Epithelial cell of prostate (primary cell): Measurements from ENCODE around the gene CNTN5.

Experiments used
- DNase-seq: peaks from one replicate; pipeline ENCODE4 v3.0.0-alpha.2; 2011; ENCODE audit warnings: low read depth, low spot score
- H3K27ac ChIP-seq: fragments of 450-650 bp; 2 replicates; pipeline ENCODE4 v1.5.1; 2017; ENCODE audit warnings: mild to moderate bottlenecking

Gene CNTN5

DNA sequence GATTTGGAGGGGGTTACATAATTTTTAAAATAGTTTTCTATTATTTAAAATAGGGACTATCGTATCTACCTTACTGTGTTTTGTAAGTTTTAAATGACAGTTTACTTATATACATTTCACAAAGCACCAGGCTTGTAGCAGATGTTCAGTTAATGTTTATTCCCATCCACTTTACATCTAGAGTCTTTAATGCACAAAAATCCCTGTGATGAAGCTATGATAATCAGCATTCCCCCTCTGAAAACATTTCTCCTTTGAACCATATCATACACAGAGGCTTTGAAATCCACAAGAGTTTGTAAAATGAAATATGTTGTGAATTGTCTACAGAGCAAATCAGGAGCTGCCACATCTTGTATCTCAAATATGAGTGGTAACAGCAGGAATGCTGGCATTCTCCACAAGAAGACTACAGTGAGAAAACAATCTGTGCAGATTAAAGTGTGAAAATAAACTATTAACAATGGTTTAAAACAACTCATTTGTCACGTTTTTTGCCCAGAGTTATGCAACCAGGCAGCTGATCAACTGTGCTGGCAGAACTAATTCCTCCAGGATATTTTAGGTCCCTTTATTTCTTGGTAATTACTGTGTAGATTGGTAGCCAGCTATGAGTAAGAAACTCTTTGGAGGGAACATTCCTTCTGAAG, 967.2 kb downstream of the CNTN5 start:
- no peak overlapping the region for H3K27ac ChIP-seq

DNA sequence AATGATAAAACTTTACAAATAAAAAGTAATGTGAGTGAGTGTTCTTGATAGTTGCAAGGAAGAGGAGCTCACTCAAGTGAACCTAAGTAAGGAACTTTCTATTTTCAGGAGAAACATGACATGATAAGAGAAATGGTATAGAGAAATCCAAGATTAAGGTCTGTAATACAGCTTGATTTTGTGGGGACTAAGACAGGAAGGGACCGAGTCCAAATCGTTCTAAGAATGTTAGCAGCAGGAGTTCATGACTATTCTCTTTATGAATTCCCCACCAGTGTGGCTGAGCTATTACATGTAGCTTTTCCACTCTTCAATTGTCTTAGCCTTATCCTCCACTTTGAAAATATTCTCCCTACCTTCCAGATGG, 967.7 kb downstream of the CNTN5 start:
- H3K27ac ChIP-seq, result no peak overlapping the region
- DNase-seq, result no peak

More for the DNA sequence above, 967.2 kb downstream of the CNTN5 start:
- no peak for DNase-seq

GRCh38 chr11:100003985-100004384, 983.2 kb downstream of the CNTN5 start:
- H3K27ac ChIP-seq, result no peak overlapping the region
- no peak for DNase-seq

DNA sequence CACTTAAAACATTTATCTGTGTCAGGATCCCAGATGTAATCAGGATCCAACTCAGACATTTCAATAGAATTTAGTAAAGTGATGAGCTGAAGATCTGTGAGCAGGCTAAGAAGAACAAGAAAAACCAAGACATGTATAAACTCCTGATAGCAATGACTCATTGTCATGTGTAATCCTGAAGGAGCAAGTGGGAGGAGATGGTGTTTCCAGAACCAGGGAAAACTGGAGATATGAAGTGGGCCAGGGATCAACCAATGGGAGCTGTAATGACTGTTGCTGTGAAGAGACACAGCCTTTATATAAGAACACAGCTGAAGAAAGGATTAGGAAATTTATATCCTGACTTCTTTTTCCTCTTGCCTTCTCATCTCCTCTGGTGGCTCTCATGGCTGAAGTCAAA, 983.8 kb downstream of the CNTN5 start:
- H3K27ac ChIP-seq, result no peak overlapping the region
- DNase-seq, result no peak

- DNase-seq, result no peak
- H3K27ac ChIP-seq, result no peak overlapping the region
These were observed 987.7 kb downstream of the CNTN5 start for GRCh38 chr11:100008417-100008816.

DNA sequence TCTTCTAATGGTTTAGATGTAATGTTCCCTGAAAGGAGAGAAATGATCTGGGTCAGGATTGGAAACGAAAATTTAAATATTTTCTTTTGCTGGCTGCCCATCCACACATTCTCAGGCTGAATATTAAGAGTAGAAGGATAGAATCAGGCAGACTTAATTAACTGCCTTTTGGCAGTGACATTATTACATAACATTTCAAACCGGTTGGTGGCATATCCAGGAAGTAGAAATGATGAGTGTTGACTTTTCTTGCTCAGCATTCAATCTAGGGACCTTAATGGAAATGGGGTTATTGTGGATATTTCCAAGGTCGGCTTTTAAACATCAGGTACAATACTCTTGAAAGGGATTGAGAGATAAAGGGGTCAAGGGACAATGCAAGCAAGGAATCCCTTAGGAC, 989.0 kb downstream of the CNTN5 start:
- no peak for DNase-seq
- no peak overlapping the region for H3K27ac ChIP-seq

GRCh38 chr11:100010393-100010792, 989.6 kb downstream of the CNTN5 start:
- no peak overlapping the region for H3K27ac ChIP-seq
- no peak for DNase-seq

DNA sequence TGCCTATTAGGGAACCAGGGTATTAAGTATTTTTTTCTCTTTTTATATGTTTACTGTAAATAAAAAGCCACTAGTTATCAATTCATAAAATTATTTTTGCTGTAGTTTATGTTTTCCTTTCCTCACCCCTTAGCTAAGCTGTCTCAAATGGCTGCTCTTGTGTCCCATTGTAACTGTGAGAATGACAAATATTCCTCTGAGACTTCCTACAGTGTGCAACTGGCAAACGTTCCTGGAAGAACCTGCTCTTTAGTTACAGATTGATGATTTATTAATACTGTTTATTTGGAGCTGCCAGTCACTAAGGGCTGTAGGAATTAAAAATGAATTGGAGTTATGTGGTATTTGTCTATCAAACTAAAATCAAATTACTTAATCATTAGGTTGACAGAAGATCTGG, 990.9 kb downstream of the CNTN5 start:
- no peak overlapping the region for H3K27ac ChIP-seq
- no peak for DNase-seq

DNA sequence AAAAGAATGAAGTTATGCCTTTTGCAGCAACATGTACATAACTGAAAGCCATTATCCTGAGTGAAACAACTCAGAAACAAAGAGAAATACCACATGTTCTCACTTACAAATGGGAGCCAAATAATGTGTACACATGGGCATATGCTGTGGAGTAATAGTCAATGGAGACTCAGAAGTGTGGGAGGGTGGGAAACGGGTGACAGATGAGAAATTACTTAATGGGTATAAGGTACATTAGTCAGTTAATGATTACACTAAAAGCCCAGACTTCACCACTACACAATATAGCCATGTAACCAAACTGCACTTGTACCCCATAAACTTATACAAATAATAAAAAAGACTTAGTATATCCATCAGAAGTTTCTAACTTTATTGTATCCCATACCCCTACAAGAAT, 992.3 kb downstream of the CNTN5 start:
- no peak overlapping the region for H3K27ac ChIP-seq
- no peak for DNase-seq

DNA sequence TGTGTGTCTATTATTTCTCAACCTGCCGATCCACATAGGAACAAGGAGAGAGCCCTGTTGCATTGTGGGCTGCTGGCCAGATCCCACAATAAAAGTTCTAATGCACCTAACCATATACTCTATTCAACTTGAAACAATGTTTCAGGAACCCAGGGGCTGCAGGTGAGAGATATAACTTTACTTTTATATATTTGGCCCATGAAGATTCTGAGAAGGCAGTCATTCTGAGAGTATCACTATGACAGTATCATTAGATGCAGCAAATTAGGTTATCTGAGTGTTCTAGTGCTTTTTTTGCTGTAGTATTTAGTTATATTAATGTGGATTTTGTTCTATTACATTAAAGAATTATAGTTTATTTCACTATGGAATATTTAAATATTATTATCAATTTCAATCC, 1011.2 kb downstream of the CNTN5 start:
- H3K27ac ChIP-seq, result no peak overlapping the region

GRCh38 chr11:100061006-100061405, 1040.3 kb downstream of the CNTN5 start:
- H3K27ac ChIP-seq, result no peak overlapping the region
- no peak for DNase-seq

More for the DNA sequence above, 1011.2 kb downstream of the CNTN5 start:
- no peak for DNase-seq

- DNase-seq, result no peak
- H3K27ac ChIP-seq, result no peak overlapping the region
These were observed 1045.7 kb downstream of the CNTN5 start for GRCh38 chr11:100066399-100066798.

DNA sequence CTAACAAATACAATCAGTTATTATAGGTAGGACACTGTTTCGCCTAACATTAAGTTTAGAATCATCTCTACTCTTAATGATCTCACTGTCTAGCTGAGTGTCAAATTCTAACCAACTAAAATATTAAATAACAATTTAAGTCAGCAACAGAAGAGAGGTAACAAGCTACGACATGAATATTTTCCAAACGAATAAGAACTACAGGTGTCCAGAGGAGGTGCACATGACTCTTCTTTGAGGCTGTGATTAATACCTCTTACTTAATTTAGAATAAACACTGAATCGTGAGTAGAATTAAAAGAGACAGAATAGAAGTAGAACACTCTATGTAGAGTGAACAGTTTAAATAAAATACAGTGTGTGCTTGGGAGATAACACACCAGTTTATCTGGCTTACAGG, 1047.4 kb downstream of the CNTN5 start:
- no peak overlapping the region for H3K27ac ChIP-seq
- no peak for DNase-seq

DNA sequence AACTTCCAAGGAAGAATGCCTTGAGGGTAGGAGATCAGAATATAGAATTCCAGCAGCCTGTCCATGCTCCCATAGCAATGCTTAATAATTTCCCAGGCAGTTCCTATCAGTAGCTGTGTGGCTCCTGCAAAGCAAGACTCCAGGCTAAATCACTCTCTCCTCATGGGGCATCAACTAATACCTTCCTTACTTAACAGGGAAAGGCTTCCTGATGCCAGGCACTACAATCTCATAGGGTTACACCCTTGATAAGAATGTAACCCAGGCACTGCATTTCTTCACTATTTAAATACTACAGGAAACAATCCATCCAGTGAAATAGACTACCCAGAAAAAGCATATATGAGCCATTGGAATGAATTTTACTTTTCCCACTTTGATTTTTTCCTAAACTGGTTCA, 1051.4 kb downstream of the CNTN5 start:
- DNase-seq, result no peak
- no peak overlapping the region for H3K27ac ChIP-seq

- no peak for DNase-seq
- H3K27ac ChIP-seq, result no peak overlapping the region
These were observed 1059.6 kb downstream of the CNTN5 start for GRCh38 chr11:100080381-100080780.

DNA sequence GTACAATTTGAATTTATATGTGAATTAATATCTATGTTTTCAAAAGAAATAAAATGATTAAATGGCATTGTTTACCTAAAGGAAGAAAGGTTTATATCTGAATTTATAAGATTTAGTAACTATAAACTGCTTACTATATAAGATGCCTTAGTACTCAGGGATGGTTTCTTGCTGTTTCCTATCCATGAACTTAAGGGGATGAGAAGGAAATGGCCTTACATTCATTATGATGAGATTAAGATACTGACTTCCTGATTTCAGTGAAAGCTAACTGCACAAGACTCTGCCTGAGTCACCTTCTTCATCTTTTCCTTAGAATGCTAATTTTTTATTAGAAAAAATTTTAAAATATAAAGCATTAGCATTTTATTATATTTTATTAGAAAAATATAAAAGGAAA, 1060.1 kb downstream of the CNTN5 start:
- no peak for DNase-seq
- H3K27ac ChIP-seq, result no peak overlapping the region

GRCh38 chr11:100093698-100094097, 1072.9 kb downstream of the CNTN5 start:
- no peak overlapping the region for H3K27ac ChIP-seq
- no peak for DNase-seq

- no peak for DNase-seq
- H3K27ac ChIP-seq, result no peak overlapping the region
These were observed 1073.5 kb downstream of the CNTN5 start for GRCh38 chr11:100094121-100094865.

DNA sequence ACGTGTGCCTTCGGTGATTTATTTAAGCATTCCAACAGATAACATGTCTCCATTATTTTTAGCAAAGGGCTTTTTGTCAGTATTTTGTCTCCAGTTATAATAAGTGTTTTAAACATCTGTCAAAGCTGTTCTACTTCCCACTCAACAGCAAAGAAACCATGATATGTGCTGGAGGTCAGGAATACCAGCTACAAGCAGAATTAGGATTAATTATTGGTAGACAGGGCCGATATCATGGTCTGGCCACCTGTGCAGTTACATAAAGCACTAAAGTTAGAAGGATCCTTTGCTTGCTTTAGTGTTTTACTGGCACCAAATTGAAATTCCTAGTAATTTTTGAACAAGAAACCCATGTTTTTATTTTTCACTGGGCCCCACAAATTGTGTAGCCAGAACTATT, 1075.1 kb downstream of the CNTN5 start:
- DNase-seq, result no peak
- no peak overlapping the region for H3K27ac ChIP-seq

DNA sequence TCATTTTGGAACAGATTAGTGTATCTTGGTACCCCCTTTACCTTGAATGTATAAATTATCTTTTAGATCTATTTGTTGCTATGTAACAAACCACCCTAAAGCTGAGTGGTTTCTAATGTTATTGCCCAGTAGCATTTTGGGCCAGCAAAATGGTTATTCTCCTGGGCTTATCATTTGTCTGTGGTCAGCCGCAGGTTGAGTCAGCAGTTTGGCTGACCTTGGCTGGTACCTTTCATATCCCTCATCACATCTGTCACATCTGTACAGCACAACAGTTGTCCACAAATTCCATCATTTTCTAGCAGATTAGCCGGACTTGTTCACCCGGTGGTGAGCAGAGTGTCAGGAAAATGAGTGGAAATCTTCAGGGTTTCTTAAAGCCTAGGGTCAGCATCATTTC, 1077.8 kb downstream of the CNTN5 start:
- DNase-seq, result no peak
- H3K27ac ChIP-seq, result no peak overlapping the region

- H3K27ac ChIP-seq, result no peak overlapping the region
- no peak for DNase-seq
These were observed 1084.7 kb downstream of the CNTN5 start for GRCh38 chr11:100105255-100105981.
